HG02571 (cell line): ENCODE results near the gene STAC2.
"Not testable (repeated sequence)": the region's sequence is repeated elsewhere in the genome, so short reads cannot be mapped to it uniquely, and the experiment has no call there.

Experiments used
- ATAC-seq: cut with Tn5 transposase; IDR thresholded peaks from one replicate; pipeline ENCODE4 v1.9.1; 2021; ENCODE audit warnings: mild to moderate bottlenecking, moderate library complexity; ENCODE audit not compliant: unreplicated experiment

Gene STAC2, protein sequence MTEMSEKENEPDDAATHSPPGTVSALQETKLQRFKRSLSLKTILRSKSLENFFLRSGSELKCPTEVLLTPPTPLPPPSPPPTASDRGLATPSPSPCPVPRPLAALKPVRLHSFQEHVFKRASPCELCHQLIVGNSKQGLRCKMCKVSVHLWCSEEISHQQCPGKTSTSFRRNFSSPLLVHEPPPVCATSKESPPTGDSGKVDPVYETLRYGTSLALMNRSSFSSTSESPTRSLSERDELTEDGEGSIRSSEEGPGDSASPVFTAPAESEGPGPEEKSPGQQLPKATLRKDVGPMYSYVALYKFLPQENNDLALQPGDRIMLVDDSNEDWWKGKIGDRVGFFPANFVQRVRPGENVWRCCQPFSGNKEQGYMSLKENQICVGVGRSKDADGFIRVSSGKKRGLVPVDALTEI

DNA sequence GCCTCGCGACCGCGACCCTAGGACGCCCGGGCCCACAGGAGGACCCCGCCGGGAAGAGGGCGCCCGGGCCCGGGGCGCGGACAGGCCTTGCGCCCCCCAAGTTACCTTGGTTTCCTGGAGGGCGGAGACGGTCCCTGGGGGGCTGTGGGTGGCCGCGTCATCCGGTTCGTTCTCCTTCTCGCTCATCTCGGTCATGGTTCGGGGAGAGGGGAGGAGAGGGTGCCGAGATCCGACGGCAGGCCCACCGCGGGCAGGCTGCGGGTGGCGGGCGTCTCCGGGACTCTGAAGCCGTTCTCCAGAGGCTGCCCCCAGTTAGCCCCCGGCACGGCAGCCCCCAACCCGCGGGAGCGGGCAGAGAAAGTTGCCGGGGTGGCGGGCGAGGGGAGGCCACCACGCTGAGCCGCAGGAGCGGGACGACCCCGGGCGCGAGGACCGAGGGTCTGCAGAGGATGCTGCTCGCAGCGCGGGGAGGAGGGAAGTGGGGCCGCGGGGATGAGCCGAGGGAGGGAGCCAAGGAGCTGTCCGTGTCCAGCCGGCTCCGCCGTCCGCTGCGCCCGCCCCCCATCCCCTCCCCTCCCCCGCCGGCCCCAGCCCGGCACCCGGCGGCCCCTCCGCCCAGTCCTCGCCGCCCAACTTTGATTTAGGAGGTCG is at the start of gene STAC2:
TSS of gene STAC2 (minus strand) at position 638 of the 651 bp plus-strand sequence. CDS start at position 195, 443 bp downstream.
- no peak for ATAC-seq

DNA sequence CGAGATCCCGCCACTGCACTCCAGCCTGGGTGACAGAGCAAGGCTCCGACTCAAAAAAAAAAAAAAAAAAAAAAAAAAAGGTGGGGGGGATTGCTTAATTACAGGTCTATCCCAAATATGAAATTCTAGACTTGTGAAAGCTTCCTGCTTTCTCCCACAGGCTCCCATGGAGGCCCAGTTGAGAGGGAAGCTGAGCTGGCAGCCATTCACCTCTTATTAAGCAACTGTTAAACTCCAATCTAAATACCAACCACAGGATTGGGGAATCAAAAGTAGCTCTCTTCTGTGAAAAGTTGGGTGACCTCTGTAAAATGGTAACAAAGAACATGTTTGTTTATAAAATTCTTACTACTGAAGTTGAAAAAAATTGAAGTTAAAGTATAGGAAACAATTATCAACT is 45.8 kb upstream of the STAC2 start:
- no peak for ATAC-seq

DNA sequence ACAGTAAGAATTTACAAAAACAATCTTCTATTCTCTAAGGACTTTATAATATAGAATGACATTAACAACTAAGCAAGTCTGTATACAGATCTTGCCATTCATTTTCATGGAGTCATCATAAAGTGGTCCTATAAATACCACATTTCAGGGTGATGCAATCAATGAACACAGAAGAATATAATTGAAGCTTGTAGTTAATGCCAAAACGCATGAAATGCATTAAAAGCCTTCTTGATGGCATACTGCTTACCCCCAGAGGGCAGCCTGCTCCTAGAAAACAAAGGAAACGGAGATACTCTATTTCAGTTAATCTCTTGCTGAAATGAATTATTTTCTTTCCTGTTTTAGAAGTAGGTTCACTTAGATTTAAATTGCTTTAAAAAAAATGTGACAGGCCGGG is 45.2 kb upstream of the STAC2 start:
- ATAC-seq, result no peak

DNA sequence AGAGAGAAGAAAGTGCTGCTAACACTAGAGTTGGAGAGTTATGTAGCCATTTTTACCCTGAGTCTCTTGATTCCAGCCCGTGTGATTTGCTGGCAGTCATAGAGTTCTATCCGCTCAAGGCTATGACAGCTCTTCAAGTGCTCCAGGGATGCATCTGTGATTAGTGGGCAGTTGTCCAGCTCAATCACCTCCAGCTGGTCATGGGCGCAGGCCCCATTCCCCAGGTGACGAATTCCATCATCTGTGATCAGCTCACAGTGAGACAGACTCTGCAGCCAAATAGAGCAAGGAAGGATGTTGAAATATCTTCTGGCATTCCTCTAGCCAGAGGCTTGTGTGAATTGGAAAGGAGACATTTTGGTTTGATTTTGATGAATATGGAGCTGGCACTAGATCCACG is 38.4 kb upstream of the STAC2 start:
- no peak for ATAC-seq

DNA sequence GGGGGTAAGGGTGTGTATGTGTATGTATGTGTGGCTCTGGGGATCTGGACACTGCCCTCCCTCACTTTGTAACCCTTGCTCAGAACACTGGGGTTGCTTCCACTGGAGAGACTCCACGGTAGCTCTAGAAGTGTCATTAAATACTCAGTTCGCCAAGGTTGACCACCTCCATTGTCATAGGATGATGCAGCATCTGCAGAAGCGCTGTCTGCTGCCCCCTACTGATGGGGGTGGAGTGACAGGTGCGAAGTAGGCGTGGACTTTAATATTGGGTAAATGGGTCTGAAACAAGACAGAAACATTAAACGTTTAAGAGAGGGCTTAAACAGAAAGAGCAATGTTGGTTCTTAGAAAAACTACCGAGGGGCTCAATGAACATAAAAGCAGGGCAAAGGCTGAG is 35.5 kb upstream of the STAC2 start:
- ATAC-seq, result no peak

DNA sequence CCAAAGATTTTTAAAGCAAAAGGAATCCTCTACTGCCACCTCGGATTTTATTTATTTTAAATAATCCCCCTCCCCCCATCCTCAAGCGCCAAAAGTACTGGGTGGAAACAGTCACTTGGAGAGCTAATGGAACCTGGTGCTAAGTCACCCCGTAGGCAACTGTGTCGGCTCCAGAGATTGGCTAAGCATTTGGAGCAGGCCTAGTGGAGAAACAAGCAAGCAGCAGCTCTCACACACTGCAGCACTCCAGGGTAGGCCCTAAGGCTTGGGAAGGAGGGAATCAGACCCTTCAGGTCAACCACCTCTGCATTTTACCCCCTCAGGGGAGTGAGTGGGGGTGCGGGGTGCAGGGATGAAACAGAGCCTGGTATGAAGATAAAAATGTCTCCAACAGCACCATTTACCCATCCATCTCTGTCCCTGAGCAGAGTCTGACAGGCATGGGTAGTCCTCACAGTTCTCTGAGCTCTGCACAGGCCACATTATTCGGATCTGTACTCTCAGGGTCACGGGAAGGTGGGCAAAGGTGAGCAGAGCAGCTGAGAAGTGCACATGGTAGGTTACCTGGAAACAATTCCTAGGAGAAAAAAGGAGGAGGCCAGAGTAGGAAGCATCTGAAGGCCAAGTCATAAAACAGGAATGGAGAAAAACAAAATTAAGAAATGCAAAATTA is 27.2 kb upstream of the STAC2 start:
- no peak for ATAC-seq

DNA sequence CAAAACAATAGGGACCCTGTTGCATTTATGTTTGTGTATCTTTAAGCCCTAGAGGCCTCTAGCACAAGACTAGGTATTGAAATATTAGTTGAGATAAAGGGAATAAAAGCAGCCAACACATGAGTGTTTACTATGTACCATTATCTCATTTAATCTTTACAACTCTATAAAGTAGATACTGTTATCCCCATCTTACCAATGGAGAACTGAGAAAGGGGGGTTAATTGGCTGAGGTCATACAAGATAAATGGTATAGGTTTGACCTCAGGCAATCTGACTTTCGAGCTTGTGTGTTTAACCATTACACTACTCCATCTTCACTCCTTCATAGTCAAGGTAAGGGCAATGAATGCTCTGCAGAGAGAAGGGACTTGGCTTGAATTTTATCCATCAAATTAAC is 26.3 kb upstream of the STAC2 start:
- no peak for ATAC-seq

DNA sequence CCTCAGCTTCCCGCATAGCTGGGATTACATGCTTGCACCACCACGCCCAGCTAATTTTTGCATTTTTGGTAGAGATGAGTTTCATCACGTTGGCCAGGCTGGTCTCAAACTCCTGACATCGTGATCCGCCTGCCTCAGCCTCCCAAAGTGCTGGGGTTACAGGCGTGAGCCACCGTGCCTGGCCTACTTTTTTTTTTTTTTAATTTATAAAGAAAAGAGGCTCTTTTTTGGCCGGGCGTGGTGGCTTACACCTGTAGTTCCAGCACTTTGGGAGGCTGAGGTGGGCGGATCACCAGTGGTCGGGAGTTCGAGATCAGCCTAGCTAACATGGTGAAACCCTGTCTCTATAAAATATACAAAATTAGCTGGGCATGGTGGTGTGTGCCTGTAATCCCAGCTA is 24.3 kb upstream of the STAC2 start:
- not testable (repeated sequence) for ATAC-seq

DNA sequence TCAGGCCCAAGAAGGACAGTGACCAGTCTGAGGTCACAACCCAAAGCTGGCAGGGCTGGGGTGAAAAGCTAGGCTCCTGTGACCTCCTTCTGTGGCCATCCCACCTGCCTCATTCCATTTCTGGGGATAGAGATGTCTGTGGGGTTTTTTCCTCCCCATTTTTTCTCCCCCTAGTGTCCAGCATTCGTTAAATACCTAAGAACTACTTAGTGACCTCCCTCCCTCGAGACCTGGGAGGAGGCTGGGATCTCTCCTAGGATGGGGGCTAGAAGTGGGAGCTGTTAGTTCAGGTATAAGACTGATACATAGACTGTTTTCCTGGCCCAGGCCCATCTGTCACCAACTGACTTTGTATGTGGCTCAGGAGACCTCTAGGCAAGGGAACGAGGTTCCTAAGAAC is 20.5 kb upstream of the STAC2 start:
- no peak for ATAC-seq

DNA sequence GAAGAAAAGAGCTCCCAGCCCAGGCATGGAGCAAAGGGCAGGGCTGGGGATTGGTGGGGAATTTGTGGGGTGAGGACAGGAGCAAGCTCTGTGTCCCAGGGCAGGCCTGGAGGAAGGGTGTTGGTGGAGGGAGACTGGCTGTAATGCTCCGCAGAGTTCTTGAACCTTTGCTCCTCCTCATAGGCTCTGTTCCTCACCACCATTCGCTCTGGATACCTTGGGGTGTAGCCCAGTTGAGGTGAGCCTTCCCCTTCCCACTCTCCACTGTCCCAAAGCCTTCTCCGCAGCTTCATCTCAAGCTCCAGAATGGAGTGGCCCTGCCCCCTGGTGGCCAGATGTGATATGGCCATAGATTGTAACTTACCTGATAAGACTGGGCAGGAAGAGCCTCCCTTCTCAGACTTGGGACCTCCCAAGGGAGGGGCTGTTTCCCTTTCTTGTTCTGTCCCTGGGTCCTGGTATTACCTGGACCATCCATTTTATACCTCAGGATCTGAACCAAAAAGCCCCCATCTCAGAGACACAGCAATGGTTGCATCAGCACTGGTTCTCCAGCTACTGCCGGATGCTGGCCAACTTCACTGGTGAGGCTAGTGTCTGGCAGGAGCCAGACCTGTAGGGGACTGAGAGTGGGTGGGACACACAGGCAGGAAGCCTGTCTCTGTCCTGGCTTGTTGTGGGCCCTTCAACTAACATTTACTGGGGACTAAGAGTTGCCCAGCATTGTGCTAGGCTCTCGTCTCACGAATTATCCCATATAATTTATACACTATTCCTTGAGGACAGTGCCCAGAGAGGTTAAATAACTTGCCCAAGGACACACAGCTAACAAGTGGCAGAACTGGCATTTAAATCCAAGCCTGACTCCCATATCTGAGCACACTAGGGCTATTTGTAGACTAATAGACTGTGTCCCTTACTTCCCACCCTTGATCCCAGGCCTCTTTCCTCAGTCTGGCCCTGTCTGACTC is 19.1 kb upstream of the STAC2 start:
- ATAC-seq, result no peak

DNA sequence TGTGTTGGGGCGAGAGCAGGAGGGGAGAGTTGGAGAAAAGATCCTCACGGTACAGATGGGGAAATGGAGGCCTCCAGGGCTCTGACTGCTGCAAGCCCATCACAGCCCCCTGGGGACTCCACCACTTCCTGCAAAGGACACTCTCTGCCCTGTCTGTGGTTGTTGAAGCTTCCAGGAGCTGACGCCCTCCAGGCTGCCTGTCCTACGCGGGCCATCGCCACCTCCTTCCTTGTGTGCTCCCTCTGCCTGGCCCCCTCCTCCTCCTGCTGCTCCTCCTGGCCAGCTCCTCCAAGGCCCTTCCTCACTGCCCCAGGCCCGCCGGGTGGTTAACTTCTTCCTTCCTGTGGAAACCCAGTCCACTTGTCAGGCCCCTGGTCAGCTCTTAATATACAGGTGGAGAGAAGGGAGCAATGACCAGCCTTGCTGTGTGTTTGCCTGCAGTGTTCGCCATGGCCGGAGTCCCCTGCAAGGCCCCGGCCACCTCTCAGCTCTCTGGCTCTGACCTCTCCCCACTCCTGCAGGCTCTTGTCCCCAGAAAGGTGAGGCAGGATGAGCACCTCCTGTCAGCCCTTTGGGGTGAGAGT is 18.4 kb upstream of the STAC2 start:
- ATAC-seq, result no peak

DNA sequence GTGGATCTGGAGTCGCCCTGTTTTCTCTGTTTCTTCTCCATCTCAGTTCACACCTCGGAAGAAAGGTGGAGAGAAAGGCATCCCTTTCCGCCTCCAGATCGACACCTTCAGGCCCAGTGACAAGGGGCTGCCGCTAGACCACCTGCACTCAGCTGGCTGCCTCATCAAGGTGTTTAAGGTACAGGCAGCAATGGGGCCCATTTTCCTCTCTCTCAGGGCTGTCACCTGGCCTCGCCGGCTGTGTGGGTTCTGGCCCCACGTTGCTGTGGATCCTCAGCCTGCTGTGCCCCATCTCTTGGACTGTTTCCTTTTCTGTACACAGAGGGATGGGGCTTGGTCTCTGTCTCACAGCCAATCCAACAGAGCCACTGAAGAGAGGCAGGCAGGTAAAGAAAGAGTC is 17.4 kb upstream of the STAC2 start:
- no peak for ATAC-seq

DNA sequence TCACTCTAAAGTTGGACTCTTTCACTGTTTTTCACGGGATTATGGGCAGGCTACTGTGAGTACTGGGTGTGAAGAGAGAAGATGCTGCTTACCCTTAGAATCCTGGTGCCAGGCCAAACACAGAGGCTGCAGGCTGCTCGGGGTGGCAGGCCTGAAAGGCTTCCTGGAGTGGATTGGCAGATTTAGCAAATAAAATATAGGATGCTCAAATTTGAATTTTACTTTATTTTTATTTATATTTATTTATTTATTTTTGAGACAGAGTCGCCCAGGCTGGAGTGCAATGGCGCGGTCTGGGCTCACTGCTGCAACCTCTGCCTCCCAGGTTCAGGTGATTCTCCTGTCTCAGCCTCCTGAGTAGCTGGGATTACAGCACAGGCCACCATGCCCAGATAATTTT is 14.9 kb upstream of the STAC2 start:
- no peak for ATAC-seq

DNA sequence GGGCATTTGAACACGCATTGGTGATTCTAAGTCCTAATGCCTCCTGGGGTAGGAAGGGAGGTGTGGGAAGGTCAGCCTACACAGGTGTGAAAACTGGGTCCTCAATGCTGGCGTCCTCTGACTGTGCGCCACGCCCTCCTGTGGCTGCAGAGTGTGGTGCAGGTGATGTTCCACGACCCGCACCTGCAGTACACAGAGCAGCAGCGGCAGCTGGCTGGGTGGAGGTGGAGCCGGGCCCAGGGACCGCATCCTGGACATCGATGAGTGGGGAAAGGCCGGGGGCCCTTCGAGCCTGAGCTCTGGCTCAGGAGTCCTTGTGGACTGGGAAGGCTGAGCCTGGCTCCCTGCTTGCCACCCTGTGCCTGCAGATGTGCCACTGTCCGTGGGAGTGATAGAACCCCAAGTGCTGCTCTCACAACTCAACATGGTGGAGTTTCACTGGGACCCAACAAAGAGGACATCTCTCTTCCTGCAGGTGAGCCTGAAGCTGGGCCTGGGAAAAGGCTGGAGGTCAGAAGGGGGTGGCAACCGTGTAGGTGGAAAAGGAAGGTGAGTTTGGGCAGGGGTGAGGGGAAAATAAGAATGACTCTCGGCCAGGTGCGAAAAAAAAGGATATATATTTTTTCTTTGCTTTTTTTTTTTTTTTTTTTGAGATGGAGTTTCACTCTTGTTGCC is 14.0 kb upstream of the STAC2 start:
- no peak for ATAC-seq

DNA sequence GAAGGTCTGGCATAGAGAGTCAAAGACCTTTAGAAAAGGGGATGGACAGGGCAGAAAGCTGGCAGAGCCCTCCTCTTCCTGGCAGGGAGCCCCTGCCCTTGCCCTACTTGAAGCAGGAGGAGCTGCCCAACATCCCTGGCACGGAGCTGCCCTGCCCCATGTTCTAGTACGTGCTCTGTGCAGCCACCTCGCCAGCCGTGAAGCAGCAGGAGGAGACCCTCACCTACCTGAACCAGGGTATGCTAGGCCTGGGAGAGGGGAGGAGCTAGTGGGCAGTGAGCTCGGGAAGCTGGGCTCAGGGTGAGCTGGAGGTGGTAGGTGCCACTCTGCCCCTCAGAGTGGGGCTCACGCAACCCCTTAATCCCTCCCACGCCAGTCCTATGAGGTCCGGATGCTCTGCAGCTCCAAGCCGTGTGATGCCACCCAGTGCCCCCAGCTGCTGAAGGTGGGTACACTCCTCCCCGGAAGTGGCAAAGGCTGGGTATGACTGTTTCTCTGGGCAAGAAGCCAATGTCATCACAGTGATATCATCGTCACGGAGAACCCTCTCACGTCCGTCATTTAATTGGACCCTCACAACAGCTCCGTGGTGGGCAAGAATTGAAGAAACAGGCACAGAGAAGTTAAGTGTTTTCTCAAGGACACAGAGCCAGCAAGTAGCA is 12.7 kb upstream of the STAC2 start:
- no peak for ATAC-seq

DNA sequence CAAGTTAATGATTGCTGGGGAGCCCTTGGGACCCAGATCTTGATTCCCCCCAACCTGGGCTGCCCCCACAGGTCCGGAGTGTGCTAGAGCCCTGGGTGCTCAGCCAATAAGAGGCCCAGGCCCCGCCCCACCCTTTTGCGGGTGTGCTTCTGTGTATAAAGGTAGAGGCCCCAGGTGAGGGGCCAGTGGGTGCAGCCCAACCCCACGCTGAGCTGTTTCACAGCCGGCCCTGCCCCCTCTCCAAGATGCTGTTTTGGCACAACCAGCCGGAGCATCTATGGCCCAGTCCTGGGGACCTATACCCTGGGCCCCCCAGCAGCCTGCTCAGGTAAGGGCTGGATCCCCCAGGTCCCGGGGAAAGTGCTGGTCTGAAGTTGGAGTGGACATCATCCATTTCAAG is 11.8 kb upstream of the STAC2 start:
- no peak for ATAC-seq

DNA sequence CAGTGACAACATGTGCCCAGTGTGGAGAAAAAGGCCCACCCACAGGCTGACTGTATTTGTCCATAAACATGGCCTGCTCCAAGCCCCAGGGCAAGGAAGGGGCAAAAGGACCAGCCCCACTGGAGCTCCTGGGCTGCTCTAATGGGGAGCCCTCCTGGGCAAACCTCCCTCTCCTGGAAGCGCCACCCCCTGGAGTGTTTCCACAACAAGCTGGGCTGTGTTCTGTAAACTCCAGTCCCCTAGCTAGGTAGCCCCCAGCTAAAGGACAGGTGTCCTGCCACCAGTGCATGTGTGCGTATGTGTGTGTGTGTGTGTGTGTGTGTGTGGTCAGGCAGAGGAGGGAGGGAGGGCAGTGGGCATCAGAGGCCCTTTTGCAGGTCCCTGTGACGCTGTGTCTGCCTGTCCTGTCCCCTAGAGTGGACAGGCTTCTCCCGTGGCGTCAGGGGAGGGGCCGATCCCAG is 11.3 kb upstream of the STAC2 start:
- no peak for ATAC-seq

DNA sequence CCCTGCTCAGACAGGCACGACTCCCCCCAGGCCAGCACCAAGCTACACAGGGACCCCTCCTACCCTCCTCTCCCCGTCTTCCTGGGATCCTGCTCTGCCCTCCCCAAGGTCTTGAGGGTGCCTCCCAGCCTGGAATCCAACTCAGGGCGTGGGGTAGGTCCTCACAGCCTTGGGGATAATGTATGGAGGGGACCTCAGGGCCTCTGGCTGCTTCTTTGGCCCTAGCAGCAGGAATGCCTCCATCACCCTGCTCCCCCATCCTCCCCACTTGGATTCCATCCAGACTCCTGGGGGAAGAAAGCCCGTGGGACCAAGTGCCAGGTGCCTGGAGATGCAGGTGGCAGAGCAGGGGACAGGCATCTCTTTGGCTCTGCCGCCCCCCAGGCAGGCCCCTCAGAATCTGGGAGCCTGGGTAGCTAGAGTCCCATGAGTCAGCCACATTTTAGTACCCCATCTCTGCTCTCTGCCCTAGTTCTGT is 10.7 kb upstream of the STAC2 start:
- no peak for ATAC-seq
